IPS-18c (cell line): ENCODE measurements around the gene RYR2.

Experiments
- H3K4me3 ChIP-seq: 2 replicates; pipeline ENCODE4 v1.7.0; 2013; ENCODE audit warnings: low read depth, mild to moderate bottlenecking, low read length, moderate library complexity; ENCODE audit not compliant: insufficient read depth
- H3K9me3 ChIP-seq: one replicate; pipeline ENCODE4 v1.6.1; 2013; ENCODE audit warnings: mild to moderate bottlenecking, low read length, moderate library complexity; ENCODE audit not compliant: control insufficient read depth, insufficient read depth

RYR2 gene

DNA sequence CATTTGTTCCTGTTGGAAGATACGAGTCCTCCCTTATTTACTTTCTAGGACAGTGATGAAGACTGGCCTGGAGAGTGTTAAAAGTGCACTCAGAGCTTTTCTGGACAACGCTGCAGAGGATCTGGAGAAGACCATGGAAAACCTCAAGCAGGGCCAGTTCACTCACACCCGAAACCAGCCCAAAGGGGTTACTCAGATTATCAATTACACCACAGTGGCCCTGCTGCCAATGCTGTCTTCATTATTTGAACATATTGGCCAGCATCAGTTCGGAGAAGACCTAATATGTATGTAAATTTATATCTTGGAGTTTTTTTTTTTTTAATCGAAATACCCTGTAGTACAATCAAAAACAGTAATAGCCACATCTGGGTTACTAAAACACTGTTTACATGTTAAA is 658.2 kb downstream of the RYR2 start:
- no peaks in the 10 kb centered on the region for H3K9me3 ChIP-seq
- no peak overlapping the region for H3K4me3 ChIP-seq

DNA sequence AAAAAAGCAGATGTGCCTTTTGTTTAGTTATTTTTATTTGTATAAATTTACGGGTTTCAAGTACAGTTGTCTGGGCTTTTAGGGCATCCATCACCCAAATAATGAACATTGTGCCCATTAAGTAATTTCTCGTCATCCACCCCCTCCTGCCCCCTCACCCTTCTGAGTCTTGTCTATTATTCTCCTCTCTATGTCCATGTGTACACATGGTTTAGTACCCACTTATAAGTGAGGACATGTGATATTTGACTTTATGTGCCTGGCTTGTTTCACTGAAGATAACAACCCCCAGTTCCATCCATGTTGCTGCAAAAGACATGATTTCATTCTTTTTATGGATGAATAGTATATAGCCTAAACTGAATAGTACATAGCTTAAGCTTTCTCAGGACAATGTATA is 659.5 kb downstream of the RYR2 start:
- Histone ChIP-seq H3K9me3 (no peaks in the 10 kb centered on the region), H3K4me3 (no peak overlapping the region)

DNA sequence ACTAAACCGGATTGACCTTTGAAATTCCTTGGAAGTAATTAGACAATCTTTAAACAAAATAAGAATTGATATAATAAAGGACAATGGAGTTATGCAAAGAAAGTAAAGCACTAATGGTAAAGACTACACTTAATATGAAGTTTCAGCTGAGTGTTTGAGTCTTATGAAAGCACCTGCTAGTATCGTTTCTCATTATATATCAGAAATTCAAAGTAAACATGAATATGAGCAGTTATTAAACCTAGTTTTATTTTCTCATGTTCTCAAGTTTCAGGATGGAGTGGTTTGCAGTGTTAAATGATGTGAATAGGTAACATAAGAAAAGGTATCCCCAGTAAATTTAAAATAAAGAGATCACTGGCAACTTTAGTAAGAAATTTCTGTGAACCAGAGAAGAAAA is 660.2 kb downstream of the RYR2 start:
- Histone ChIP-seq H3K9me3 (no peaks in the 10 kb centered on the region), H3K4me3 (no peak overlapping the region)

DNA sequence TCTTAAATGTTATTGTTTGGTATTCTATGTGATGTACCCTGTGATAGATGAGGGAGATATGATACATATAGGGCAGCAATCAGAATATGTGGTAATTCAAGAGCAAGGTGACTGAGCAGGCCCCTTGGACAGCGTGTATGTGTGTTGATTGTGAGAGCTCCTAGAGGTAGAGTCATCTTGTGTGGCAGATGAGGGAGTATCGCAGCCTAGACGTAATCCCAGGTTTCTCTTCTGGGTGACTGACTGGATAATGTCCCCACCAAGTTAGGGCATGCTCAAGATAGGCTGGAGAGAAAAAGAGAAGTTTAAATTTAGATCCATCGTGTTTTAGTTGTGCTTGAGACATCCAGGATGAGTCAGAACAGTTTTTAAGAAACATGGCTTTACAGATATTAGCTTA is 663.5 kb downstream of the RYR2 start:
- H3K4me3 ChIP-seq: no peak overlapping the region
- no peaks in the 10 kb centered on the region for H3K9me3 ChIP-seq

DNA sequence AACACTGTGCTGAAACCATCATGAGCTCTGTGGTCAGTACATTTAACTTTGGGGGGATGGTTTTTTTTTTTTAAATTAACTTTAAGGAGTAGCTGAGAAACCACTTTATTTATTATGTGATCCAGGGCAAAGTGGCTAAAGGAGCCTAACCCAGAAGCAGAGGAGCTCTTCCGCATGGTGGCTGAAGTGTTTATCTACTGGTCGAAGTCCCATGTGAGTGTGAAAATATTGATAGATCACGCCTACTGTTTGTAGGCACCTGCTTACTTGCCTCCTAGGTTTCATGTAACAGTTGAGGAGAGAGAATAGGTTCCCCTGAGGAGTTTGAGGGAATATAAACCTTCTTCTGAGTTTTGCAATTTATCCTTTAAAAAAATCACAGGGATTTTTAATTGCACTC is 667.4 kb downstream of the RYR2 start:
- Histone ChIP-seq H3K4me3 (no peak overlapping the region), H3K9me3 (no peaks in the 10 kb centered on the region)

GRCh38 chr1:237711281-237711680 is 669.3 kb downstream of the RYR2 start:
- Histone ChIP-seq H3K9me3 (no peaks in the 10 kb centered on the region), H3K4me3 (no peak overlapping the region)

DNA sequence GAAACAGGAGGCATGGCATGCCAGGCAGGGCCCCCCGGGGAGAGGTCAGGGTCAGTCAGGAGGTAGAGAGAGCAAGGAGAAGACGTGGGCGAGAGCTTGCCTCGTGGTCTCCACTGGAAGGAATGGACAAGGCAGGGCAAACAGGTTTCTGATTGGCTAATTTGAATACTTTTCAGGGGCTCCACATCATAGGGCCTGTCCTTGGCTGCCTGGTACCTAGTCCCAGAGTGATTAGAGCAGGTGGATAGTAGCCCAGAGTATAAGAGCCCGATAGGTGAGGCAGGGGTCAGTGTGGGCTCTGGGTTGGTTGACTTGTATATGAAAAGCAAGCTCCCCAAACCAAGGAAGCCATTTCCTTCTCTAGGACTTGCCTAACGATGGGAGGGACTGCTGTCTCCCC is 670.1 kb downstream of the RYR2 start:
- Histone ChIP-seq H3K4me3 (no peak overlapping the region), H3K9me3 (no peaks in the 10 kb centered on the region)

GRCh38 chr1:237712586-237713157 is 670.7 kb downstream of the RYR2 start:
- Histone ChIP-seq H3K9me3 (no peaks in the 10 kb centered on the region), H3K4me3 (no peak overlapping the region)

GRCh38 chr1:237713916-237714315 is 671.9 kb downstream of the RYR2 start:
- Histone ChIP-seq H3K4me3 (no peak overlapping the region), H3K9me3 (no peaks in the 10 kb centered on the region)

GRCh38 chr1:237717106-237717505 is 675.1 kb downstream of the RYR2 start:
- Histone ChIP-seq H3K4me3 (no peak overlapping the region), H3K9me3 (no peaks in the 10 kb centered on the region)

DNA sequence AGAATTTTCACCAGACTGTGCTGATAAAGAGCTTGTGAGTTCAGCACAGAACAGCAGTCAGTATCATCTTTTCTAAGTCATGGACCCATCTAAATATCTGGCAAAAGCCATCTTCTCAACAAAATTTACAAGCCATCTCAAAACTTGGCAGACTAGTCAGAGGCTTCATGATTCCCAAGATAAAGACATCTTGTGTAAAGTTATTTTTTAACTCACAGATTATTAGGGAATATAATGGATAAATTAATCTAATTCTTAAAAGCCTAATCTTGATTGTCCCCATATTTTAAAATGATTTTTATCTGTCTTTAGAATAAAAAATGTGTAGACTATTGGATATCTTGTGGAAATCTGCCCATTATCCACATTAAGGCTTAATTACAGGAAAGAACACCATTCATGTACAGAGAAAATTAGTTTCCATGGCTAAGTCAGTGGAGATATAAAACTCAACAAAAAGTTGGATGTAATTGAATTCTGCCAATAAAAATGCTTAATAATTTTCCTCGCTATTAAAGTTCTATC is 688.9 kb downstream of the RYR2 start:
- H3K9me3 ChIP-seq: no peaks in the 10 kb centered on the region
- no peak overlapping the region for H3K4me3 ChIP-seq

GRCh38 chr1:237732657-237733056 is 690.7 kb downstream of the RYR2 start:
- no peak overlapping the region for H3K4me3 ChIP-seq
- H3K9me3 ChIP-seq: no peaks in the 10 kb centered on the region

DNA sequence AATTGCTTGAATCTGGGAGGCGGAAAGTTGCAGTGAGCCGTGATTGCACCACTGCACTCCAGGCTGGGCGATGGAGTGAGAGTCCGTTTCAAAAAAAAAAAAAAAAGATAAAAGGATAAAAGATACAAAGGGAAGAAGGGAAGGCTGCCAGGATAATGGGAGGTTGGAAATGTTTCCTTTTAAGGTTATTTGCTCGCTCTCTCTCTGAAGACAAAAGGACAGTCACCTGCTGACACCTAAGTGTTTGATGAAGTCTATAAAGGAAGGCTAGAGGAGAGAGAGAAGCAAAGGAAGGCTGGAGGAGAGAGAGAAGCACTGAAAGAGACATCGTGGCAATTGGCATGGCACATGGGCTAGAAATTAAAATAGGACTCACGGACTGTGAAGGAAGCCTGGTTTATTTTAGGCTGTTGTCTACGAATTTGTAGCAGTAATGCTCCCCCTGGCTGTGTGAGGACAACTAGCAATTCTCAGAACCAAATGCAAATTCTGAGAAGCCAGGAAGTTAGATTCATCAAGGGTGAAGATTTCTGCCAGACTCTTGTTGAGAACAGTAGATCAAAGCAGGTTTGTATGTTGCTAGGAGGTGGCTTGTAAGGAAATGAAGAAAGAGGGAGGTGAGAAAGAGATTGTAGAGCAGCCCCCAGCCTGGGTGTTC is 694.5 kb downstream of the RYR2 start:
- H3K9me3 ChIP-seq: no peaks in the 10 kb centered on the region
- no peak overlapping the region for H3K4me3 ChIP-seq

DNA sequence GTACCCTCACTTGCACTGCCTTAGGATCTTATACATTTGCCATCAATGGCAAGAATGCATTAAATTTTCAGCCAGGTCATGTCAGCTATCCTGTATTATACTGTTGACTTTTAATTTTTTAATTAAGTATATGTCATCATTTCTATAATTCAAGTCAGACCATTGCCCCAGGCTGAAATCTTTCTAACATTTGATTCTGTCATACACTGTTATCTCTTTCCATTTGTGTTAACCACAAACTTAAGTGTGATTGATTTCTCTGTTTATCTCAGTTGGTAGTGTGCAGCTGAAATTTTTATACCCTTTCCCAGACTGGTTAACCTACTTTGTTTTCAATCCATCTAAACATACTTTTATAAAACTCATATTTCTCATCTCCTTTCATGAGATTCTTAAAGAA is 695.5 kb downstream of the RYR2 start:
- Histone ChIP-seq H3K4me3 (no peak overlapping the region), H3K9me3 (no peaks in the 10 kb centered on the region)

GRCh38 chr1:237737938-237738610 is 696.1 kb downstream of the RYR2 start:
- Histone ChIP-seq H3K4me3 (no peak overlapping the region), H3K9me3 (no peaks in the 10 kb centered on the region)

GRCh38 chr1:237740846-237741245 is 698.9 kb downstream of the RYR2 start:
- Histone ChIP-seq H3K4me3 (no peak overlapping the region), H3K9me3 (no peaks in the 10 kb centered on the region)

DNA sequence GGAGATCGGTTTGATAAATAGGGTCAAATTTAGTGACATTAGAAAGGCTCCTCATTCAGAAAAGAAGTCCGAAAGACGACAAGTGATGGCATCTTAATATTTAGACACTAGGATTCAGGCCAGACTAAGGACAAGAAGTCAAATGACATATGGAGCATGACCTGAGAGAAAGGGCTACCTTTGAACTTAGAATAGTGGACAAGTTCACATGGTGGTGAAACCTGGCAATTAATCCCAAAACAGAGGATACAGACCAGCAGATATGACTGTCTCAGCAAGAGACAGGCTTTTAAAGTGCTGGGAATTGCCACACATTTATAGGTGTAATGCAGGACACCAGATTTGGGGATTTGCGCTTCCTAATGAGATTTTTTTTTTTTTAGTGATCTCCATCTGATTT is 703.6 kb downstream of the RYR2 start:
- Histone ChIP-seq H3K9me3 (no peaks in the 10 kb centered on the region), H3K4me3 (no peak overlapping the region)

- H3K4me3 ChIP-seq: no peak overlapping the region
- no peaks in the 10 kb centered on the region for H3K9me3 ChIP-seq
Measured at GRCh38 chr1:237748171-237748960, 706.4 kb downstream of the RYR2 start.
